Spleen (tissue), 11 donors: ENCODE measurements around the gene LDLRAD4. TPM values are rescaled to one million over a fixed set of nuclear protein-coding genes. Genes with fewer than 3 reads are reported as not detected.

Source experiments
- DNase-seq: peaks from one replicate; pipeline ENCODE4 v3.0.0-alpha.2; 2020
- H3K27ac ChIP-seq, 8 donors: fragments of 200-600 bp; sonication (generic) in 7 of 8; 1 replicate in 4 of 8; 2 replicates in 4 of 8; pipeline versions ENCODE4 v1.5.0 to v1.8.0; 2016 to 2021; ENCODE audit warnings: inconsistent platforms in 4 of 8, mild to moderate bottlenecking in 4 of 8, moderate library complexity in 1 of 8
- H3K27me3 ChIP-seq, 7 donors: fragments of 200-600 bp; sonication (generic) in 6 of 7; replicated peaks in 1 of 7; 1 replicate in 4 of 7; 2 replicates in 3 of 7; pipeline versions ENCODE4 v1.5.0 to v1.8.0; 2016 to 2021; ENCODE audit warnings: inconsistent platforms in 3 of 7, mild to moderate bottlenecking in 1 of 7
- H3K36me3 ChIP-seq, 6 donors: fragments of 200-600 bp; sonication (generic) in 5 of 6; 1 replicate in 4 of 6; 2 replicates in 2 of 6; pipeline versions ENCODE4 v1.5.0 to v1.8.0; 2016 to 2021; ENCODE audit warnings: inconsistent platforms in 2 of 6
- H3K4me1 ChIP-seq, 6 donors: fragments of 200-600 bp; sonication (generic) in 5 of 6; 1 replicate in 3 of 6; 2 replicates in 3 of 6; pipeline versions ENCODE4 v1.5.0 to v1.8.0; 2016 to 2021; ENCODE audit warnings: inconsistent platforms in 3 of 6
- H3K4me3 ChIP-seq, 8 donors: fragments of 200-600 bp; sonication (generic) in 7 of 8; 1 replicate in 4 of 8; 2 replicates in 4 of 8; pipeline versions ENCODE4 v1.5.0 to v1.8.0; 2016 to 2021; ENCODE audit warnings: inconsistent platforms in 4 of 8, mild to moderate bottlenecking in 4 of 8, moderate library complexity in 2 of 8
- H3K9me3 ChIP-seq, 8 donors: fragments of 200-600 bp; sonication (generic) in 7 of 8; 1 replicate in 4 of 8; 2 replicates in 4 of 8; pipeline versions ENCODE4 v1.5.0 to v1.8.0; 2016 to 2021; ENCODE audit warnings: inconsistent platforms in 4 of 8
- CTCF ChIP-seq, 11 experiments: fragments of 200-600 bp in 7 of 11; fragments of 450-650 bp in 4 of 11; sonication (generic) in 4 of 11; IDR thresholded peaks in 8 of 11; conservative IDR thresholded peaks in 3 of 11; 1 replicate in 7 of 11; 2 replicates in 4 of 11; pipeline versions ENCODE4 v1.4.0 to v1.8.0; 2016 to 2021; ENCODE audit warnings: antibody characterized with exemption in 11 of 11, inconsistent platforms in 4 of 11, mild to moderate bottlenecking in 1 of 11
- POLR2A ChIP-seq, 3 donors: fragments of 450-650 bp; IDR thresholded peaks; one replicate each; pipeline ENCODE4 v1.5.1; 2017; ENCODE audit warnings: antibody characterized with exemption in 3 of 3, mild to moderate bottlenecking in 1 of 3
- POLR2AphosphoS5 ChIP-seq, 3 donors: sonication (generic); formaldehyde crosslinking; IDR thresholded peaks; one replicate each; pipeline ENCODE4 v1.5.1; 2017; ENCODE audit warnings: antibody characterized with exemption in 3 of 3
- WGBS, 5 donors: extraction: QIAGEN DNeasy Blood & Tissue Kit in 3 of 5; methylation state at CpG; one replicate each; pipeline versions ENCODE4 v1.1.5 to v1.1.7; 2013 to 2018; 5-methylcytosine and 5-hydroxymethylcytosine counted together
- intact Hi-C: fragments of 100-400 bp; cut with DNase I; formaldehyde crosslinking; loops from one replicate; pipeline ENCODE4 v1.15.0; 2023; ENCODE audit warnings: low total_unique reads
- polyA plus RNA-seq, 3 donors: library from polyadenylated mRNA; stranded (reverse); fragments of 200-250 nt; gene quantifications; one replicate each; pipeline ENCODE4 v1.2.1, GENCODE V29; 2013
- total RNA-seq, 7 donors: library from RNA; depleted of rRNA in 3 of 7; stranded (reverse); fragments of >200 nt in 3 of 7; fragmentation: NEBNext Ultra II Directional in 4 of 7; extraction: Animal tissue kit (Norgen Biotek cat#: 25700) in 4 of 7; gene quantifications; one replicate each; pipeline versions ENCODE4 v1.1.0 to v1.2.1, GENCODE V29; 2016 to 2021
- donor health status: healthy with polysubstance abuse.
- donor health status: DM: no; HTN: no; CAD: no; lungs with moderate emphysema.
- donor health status: DM: no; HTN: no; CAD: no.
- donor health status: Bipolar disorder and iron deficiency.
- donor health status: healthy.
- donor health status: DM: no; HTN: no; CAD: no.
- donor health status: DM: yes; HTN: yes; CAD: no.

LDLRAD4 gene
- total and polyA plus RNA-seq, 10 donors, result 4.5 to 80.8 (median 46.4) TPM

GRCh38 chr18:13379062-13379865, 160.7 kb downstream of the LDLRAD4 start:
- Histone ChIP-seq H3K27ac (peak overlapping the region in 1 of 8 donors; percentile 24), H3K27me3 (no peaks in the 10 kb centered on the region), H3K4me3 (no peak overlapping the region), H3K4me1 (peaks cover 19 to 89% (median 52%) of the 10 kb centered on the region in 6 donors), H3K36me3 (no peaks in the 10 kb centered on the region), H3K9me3 (no peaks in the 10 kb centered on the region)
- DNase-seq, result no peak
- no peak for TF ChIP-seq POLR2A (IDR thresholded peaks at IDR 0.05)
- no peak for TF ChIP-seq POLR2AphosphoS5 (IDR thresholded peaks at IDR 0.05)
- no peak for TF ChIP-seq CTCF (IDR thresholded peaks at IDR 0.05 in 8 of 11, conservative IDR thresholded peaks at IDR 0.05 in 3 of 11)
- intact Hi-C loops, result no loop called here
- 83 to 89% (median 88%) methylated on average over 7 of the region's 7 CpGs for WGBS, 5 donors

- Histone ChIP-seq H3K27ac (no peak overlapping the region), H3K4me1 (peaks cover 19 to 82% (median 46%) of the 10 kb centered on the region in 6 donors), H3K27me3 (no peaks in the 10 kb centered on the region), H3K4me3 (no peak overlapping the region), H3K36me3 (no peaks in the 10 kb centered on the region), H3K9me3 (no peaks in the 10 kb centered on the region)
- TF ChIP-seq CTCF (IDR thresholded peaks at IDR 0.05 in 8 of 11, conservative IDR thresholded peaks at IDR 0.05 in 3 of 11), result no peak
- no peak for TF ChIP-seq POLR2A (IDR thresholded peaks at IDR 0.05)
- TF ChIP-seq POLR2AphosphoS5 (IDR thresholded peaks at IDR 0.05), result no peak
- intact Hi-C loops, result loop anchor here (5.0 kb wide), 1 partner anchor 163 kb away; the partner anchor contains the start of gene LDLRAD4
- WGBS, 5 donors, result 84 to 91% (median 85%) methylated on average over 16 to 18 of the region's 18 CpGs
- no peak for DNase-seq
Measured at GRCh38 chr18:13379930-13380690, 161.6 kb downstream of the LDLRAD4 start.

- no peak overlapping the region for H3K4me3 ChIP-seq
- H3K27me3 ChIP-seq, result no peaks in the 10 kb centered on the region
- no peak for TF ChIP-seq POLR2AphosphoS5 (IDR thresholded peaks at IDR 0.05)
- no peak for TF ChIP-seq CTCF (IDR thresholded peaks at IDR 0.05 in 8 of 11, conservative IDR thresholded peaks at IDR 0.05 in 3 of 11)
- no peak for TF ChIP-seq POLR2A (IDR thresholded peaks at IDR 0.05)
- H3K27ac ChIP-seq, result no peak overlapping the region
- intact Hi-C loops, result loop anchor here (5.0 kb wide), 1 partner anchor 163 kb away; the partner anchor contains the start of gene LDLRAD4
- H3K4me1 ChIP-seq, result peaks cover 17 to 77% (median 41%) of the 10 kb centered on the region in 6 donors
- H3K9me3 ChIP-seq, result no peaks in the 10 kb centered on the region
- WGBS, 5 donors, result 53 to 74% (median 55%) methylated on average over 2 of the region's 2 CpGs
- no peak for DNase-seq
- no peaks in the 10 kb centered on the region for H3K36me3 ChIP-seq
Measured at GRCh38 chr18:13380691-13381070, 162.1 kb downstream of the LDLRAD4 start.
